ENCODE results near the gene ACTL7A.
"Not testable (repeated sequence)": the region's sequence is repeated elsewhere in the genome, so short reads cannot be mapped to it uniquely, and the experiment has no call there.

Gene ACTL7A

GRCh38 chr9:108877524-108877923 lies 15.5 kb downstream of the ACTL7A start:
- no peak for DNase-seq (ENCODE audit: low read depth)

GRCh38 chr9:108880738-108881316 lies 18.8 kb downstream of the ACTL7A start:
- DNase-seq (ENCODE audit: low read depth) = no peak

GRCh38 chr9:108882052-108882888 lies 20.2 kb downstream of the ACTL7A start:
- DNase-seq (ENCODE audit: low read depth) = no peak

- no peak for DNase-seq (ENCODE audit: low read depth)
Observed at GRCh38 chr9:108883085-108883484, 21.0 kb downstream of the ACTL7A start.

GRCh38 chr9:108884701-108885100 lies 22.6 kb downstream of the ACTL7A start:
- DNase-seq (ENCODE audit: low read depth) = no peak

- peak; percentile 61 for DNase-seq (ENCODE audit: low read depth)
Observed at GRCh38 chr9:108885643-108886348, 23.7 kb downstream of the ACTL7A start.

GRCh38 chr9:108886594-108887271 lies 24.7 kb downstream of the ACTL7A start:
- DNase-seq (ENCODE audit: low read depth) = not testable (repeated sequence)

- no peak for DNase-seq (ENCODE audit: low read depth)
Observed at GRCh38 chr9:108889649-108890067, 27.6 kb downstream of the ACTL7A start.

GRCh38 chr9:108894225-108894997 lies 32.3 kb downstream of the ACTL7A start:
- no peak for DNase-seq (ENCODE audit: low read depth)

- no peak for DNase-seq (ENCODE audit: low read depth)
Observed at GRCh38 chr9:108897324-108898096, 35.4 kb downstream of the ACTL7A start.

- not testable (repeated sequence) for DNase-seq (ENCODE audit: low read depth)
Observed at GRCh38 chr9:108899023-108899695, 37.1 kb downstream of the ACTL7A start.

- no peak for DNase-seq (ENCODE audit: low read depth)
Observed at GRCh38 chr9:108900176-108900575, 38.1 kb downstream of the ACTL7A start.

GRCh38 chr9:108903420-108904103 lies 41.5 kb downstream of the ACTL7A start:
- no peak for DNase-seq (ENCODE audit: low read depth)

- no peak for DNase-seq (ENCODE audit: low read depth)
Observed at GRCh38 chr9:108904161-108904560, 42.1 kb downstream of the ACTL7A start.

- no peak for DNase-seq (ENCODE audit: low read depth)
Observed at GRCh38 chr9:108905494-108905893, 43.4 kb downstream of the ACTL7A start.

GRCh38 chr9:108910402-108910801 lies 48.3 kb downstream of the ACTL7A start:
- DNase-seq (ENCODE audit: low read depth) = no peak

GRCh38 chr9:108910914-108911313 lies 48.8 kb downstream of the ACTL7A start:
- no peak for DNase-seq (ENCODE audit: low read depth)

GRCh38 chr9:108911820-108912219 lies 49.8 kb downstream of the ACTL7A start:
- DNase-seq (ENCODE audit: low read depth) = no peak

Measured in activated T-cell treated with anti-CD3 and anti-CD28 coated beads for 24 hours (primary cell).